GM10248 (cell line): Measurements from ENCODE around the gene VWA5B1.

Experiments
- CTCF ChIA-PET: fragments of 300-600 bp; sonication (Branson Sonifier 250); formaldehyde crosslinking; extraction: SDS; loops from one replicate; lab custom pipeline; 2021; ENCODE audit warnings: antibody characterized with exemption; lab: Yijun Ruan, JAX
- POLR2A ChIA-PET: fragments of 350-650 bp; sonication (Branson Sonifier 250); formaldehyde crosslinking; extraction: SDS; loops from one replicate; lab custom pipeline; 2020; ENCODE audit warnings: antibody characterized with exemption; lab: Yijun Ruan, JAX
- DNase-seq: peaks from one replicate; pipeline ENCODE4 v3.0.0; 2012; ENCODE audit errors: extremely low spot score
- TF ChIP-seq, protein P1 (sequence below): IDR thresholded peaks from 2 replicates; pipeline ENCODE4 v1.5.1; 2012; ENCODE audit warnings: mild to moderate bottlenecking, low read depth; ENCODE audit errors: extremely low read depth, missing control alignments, control extremely low read depth

VWA5B1 gene

DNA sequence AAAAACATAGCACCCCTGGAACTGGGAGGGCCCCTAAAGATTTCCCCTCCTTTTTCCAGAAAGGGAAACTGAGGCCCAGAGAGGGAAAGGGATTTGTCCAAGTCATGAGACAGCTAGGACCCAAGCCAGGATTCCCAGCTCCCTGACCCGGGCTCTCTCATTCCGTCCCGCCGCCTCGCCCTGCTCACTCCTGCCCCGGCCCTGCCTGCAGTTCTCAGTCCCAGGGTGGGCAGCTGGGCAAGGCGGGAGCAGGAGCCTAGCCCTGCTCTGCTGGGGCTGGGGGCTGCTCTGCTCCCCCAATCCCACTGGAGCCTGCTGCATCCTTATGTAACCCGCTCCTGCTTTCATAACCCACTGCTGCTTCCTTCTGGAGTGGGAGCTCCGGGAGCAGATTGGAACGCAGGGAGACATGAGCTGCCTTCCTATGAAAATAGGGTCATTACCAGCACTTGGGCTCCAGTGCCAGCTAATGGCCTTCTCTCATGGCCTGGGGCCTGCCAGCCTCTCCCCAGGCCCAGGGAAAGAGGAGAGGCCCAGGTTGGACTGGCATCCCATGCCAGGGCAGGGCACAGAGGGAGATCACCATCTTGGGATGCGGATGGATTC lies 110.8 kb downstream of the VWA5B1 start:
- ChIA-PET POLR2A (no interaction called here), CTCF (interaction anchor here (1.7 kb wide), 1 partner anchor 13 kb away, joined by 4 read pairs; no protein-coding TSS in a partner anchor)
- TF ChIP-seq, protein P1, sequence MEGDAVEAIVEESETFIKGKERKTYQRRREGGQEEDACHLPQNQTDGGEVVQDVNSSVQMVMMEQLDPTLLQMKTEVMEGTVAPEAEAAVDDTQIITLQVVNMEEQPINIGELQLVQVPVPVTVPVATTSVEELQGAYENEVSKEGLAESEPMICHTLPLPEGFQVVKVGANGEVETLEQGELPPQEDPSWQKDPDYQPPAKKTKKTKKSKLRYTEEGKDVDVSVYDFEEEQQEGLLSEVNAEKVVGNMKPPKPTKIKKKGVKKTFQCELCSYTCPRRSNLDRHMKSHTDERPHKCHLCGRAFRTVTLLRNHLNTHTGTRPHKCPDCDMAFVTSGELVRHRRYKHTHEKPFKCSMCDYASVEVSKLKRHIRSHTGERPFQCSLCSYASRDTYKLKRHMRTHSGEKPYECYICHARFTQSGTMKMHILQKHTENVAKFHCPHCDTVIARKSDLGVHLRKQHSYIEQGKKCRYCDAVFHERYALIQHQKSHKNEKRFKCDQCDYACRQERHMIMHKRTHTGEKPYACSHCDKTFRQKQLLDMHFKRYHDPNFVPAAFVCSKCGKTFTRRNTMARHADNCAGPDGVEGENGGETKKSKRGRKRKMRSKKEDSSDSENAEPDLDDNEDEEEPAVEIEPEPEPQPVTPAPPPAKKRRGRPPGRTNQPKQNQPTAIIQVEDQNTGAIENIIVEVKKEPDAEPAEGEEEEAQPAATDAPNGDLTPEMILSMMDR = no peak
- DNase-seq = no peak

DNA sequence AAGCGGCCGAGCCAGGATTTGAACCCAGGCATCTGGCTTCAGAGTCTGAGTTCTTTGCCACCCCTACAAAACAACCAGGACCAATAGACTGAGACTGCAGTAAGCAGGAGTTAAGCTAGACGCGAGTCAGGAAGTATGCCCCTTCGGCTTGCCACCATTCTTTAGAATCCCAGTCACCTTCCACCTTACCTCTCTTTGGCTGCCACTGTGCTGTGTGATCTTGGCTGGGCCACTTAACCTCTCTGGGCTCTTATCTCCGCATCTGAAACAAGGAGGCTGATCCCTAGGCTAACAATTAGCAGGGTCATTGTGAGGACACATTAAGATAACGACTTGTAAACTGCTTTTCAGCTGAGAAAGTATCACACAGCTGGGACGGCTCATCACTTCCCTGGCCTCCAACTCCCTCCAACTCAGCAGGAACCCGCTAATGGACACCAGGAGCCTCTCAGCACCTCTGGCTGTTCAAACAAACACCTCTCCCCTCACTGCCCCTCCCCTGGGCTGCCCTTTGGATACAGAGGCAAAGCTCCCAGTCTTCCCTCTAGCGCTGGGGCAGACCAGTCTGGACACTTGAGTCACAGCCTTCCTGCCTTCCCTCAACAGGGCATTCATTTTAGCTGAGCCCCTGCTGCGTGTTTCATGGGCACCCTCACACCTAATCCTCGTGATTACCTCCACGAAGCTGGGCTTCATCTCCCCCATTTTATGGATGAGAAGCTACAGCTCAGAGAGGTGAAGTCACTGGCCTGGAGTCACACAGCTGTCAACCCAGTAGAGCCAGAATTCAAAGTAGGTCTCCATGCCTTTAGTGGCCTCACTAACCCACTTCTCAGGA lies 112.1 kb downstream of the VWA5B1 start:
- POLR2A ChIA-PET = no interaction called here
- DNase-seq = no peak
- CTCF ChIA-PET = interaction anchor here (1.4 kb wide), 2 partner anchors 23 to 26 kb away, joined by 3 read pairs; no protein-coding TSS in a partner anchor
- TF ChIP-seq, protein P1 = no peak

DNA sequence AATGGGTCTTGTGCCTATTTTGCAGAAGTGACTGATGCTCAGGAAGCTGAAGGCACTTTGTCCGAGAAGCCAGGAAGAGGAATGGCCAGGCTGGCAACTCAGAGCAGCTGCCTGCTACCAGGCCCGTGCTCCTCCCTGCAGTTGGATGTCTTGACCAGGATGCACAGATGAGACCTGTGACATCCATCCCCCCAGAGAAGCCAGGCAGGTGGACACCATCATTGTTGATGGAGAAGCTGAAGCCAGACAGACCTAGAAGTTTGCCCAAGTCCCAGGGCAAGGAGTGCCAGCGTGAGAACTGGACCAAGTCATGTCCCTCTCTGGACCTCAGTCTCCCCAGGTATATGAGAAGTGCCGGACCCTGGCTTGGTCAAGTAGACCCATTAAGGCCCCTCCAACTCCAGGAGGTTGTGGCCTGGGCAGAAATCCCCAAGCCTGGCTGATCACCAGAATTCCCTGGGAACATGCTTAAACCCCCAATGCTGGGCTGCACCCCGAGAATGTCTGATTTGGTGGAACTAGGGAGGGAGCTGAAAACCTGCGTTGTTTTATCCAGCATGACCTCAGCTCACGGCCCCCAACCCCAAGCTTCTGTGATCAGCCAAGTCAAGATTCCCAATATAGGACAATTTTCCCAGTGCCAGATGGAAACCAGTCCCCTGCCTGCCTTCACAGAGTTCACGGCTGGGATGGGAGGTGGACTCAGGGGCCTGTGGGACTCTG lies 112.9 kb downstream of the VWA5B1 start:
- CTCF ChIA-PET = interaction anchor here (1.4 kb wide), 2 partner anchors 24 to 27 kb away, joined by 3 read pairs; no protein-coding TSS in a partner anchor
- POLR2A ChIA-PET = no interaction called here
- no peak for DNase-seq
- TF ChIP-seq, protein P1 = no peak

DNA sequence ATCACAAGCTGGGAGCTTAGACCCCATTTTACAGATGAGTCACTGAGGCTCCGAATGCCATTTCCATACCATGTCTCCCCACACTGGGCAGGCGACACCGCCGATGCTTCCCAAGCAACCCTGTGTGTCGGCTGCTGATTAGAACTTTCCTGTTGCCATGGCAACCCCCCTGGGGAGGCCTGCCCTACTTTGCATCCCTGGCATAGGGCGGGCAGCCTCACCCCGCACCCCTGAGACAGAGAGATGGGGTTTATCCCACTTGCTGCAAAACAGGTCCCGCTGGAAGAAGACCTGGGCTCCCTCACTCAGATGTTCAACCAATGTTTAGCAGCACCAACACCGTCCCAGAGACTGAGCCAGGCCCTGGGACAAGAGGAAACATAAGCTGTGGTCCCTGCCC lies 113.8 kb downstream of the VWA5B1 start:
- POLR2A ChIA-PET = no interaction called here
- DNase-seq = no peak
- TF ChIP-seq, protein P1 = no peak
- CTCF ChIA-PET = no interaction called here
